K562 (cell line): ENCODE results near the gene C2CD4D. TPM values are rescaled to one million over a fixed set of nuclear protein-coding genes. Genes with fewer than 3 reads are reported as not detected.

Experiments
- ADNP ChIP-seq: fragments of 200-800 bp; sonication (Bioruptor generic); IDR thresholded peaks from 2 replicates; pipeline ENCODE4 v1.6.1; 2016; ENCODE audit warnings: missing genetic modification characterization, missing compliant biosample characterization
- ATF1 ChIP-seq, 2 experiments: fragments of 450-650 bp in 1 of 2; IDR thresholded peaks; 2 replicates each; pipeline ENCODE4 v1.6.1; 2016; ENCODE audit warnings: missing compliant biosample characterization in 1 of 2, missing genetic modification characterization in 1 of 2
- ELF1 ChIP-seq: fragments of 200-800 bp; sonication (Bioruptor generic); IDR thresholded peaks from 2 replicates; pipeline ENCODE4 v1.6.1; 2016; ENCODE audit warnings: missing genetic modification characterization, missing compliant biosample characterization
- KLF6 ChIP-seq: fragments of 250-450 bp; sonication (Bioruptor Pico); IDR thresholded peaks from 2 replicates; pipeline ENCODE4 v1.4.0; 2020; ENCODE audit warnings: mild to moderate bottlenecking, moderate library complexity, borderline replicate concordance
- MAFK ChIP-seq: IDR thresholded peaks from 2 replicates; pipeline ENCODE4 v1.6.1; 2011; ENCODE audit warnings: low read length, improper control_type of control experiment
- NFE2 ChIP-seq: IDR thresholded peaks from 2 replicates; pipeline ENCODE4 v1.6.1; 2014; ENCODE audit warnings: antibody characterized with exemption, low read depth
- OTX1 ChIP-seq: fragments of 450-650 bp; formaldehyde crosslinking; IDR thresholded peaks from 2 replicates; pipeline ENCODE4 v1.4.0; 2022; ENCODE audit warnings: mild to moderate bottlenecking
- PURB ChIP-seq: sonication (generic); formaldehyde crosslinking; IDR thresholded peaks from 2 replicates; pipeline ENCODE4 v1.9.0; 2021; ENCODE audit warnings: low read depth, mild to moderate bottlenecking, missing genetic modification reagents
- RFX1 ChIP-seq: fragments of 450-650 bp; IDR thresholded peaks from 2 replicates; pipeline ENCODE4 v1.6.1; 2016; ENCODE audit warnings: mild to moderate bottlenecking, moderate library complexity
- SMAD3 ChIP-seq: fragments of 450-650 bp; formaldehyde crosslinking; conservative IDR thresholded peaks from 2 replicates; pipeline ENCODE4 v1.4.0; 2020; ENCODE audit warnings: mild to moderate bottlenecking
- TAF15 ChIP-seq: fragments of 200-400 bp; formaldehyde crosslinking; IDR thresholded peaks from 2 replicates; pipeline ENCODE4 v1.6.1; 2017; ENCODE audit warnings: mild to moderate bottlenecking, low read depth, low read length, moderate library complexity
- ZEB2 ChIP-seq: fragments of 450-650 bp; IDR thresholded peaks from 2 replicates; pipeline ENCODE4 v1.6.1; 2016
- ZFP30 ChIP-seq: fragments of 250-450 bp; sonication (Bioruptor Pico); IDR thresholded peaks from 2 replicates; pipeline ENCODE4 v1.8.0; 2022; ENCODE audit warnings: moderate library complexity, mild to moderate bottlenecking, inconsistent platforms, borderline replicate concordance
- ZNF174 ChIP-seq: fragments of 250-450 bp; sonication (Bioruptor Pico); IDR thresholded peaks from 2 replicates; pipeline ENCODE4 v1.4.0; 2020; ENCODE audit warnings: mild to moderate bottlenecking
- ZNF232 ChIP-seq: sonication (generic); formaldehyde crosslinking; IDR thresholded peaks from 2 replicates; pipeline ENCODE4 v1.8.0; 2022; ENCODE audit warnings: mild to moderate bottlenecking, missing genetic modification reagents
- ZNF561 ChIP-seq: fragments of 450-650 bp; formaldehyde crosslinking; conservative IDR thresholded peaks from 2 replicates; pipeline ENCODE4 v1.4.0; 2020; ENCODE audit warnings: mild to moderate bottlenecking, moderate library complexity
- ZNF699 ChIP-seq: fragments of 250-450 bp; sonication (Bioruptor Pico); IDR thresholded peaks from 2 replicates; pipeline ENCODE4 v1.8.0; 2021; ENCODE audit warnings: mild to moderate bottlenecking, moderate library complexity; ENCODE audit not compliant: insufficient replicate concordance
- polyA plus RNA-seq, 8 experiments: library from polyadenylated mRNA; depleted of rRNA in 4 of 8; stranded (reverse) in 5 of 8; unstranded in 3 of 8; fragments of >200 nt; fragmentation: Nextera tagmentation in 2 of 8; fragmentation: Illumina TruSeq in 1 of 8; extraction: Ambion mirVana in 2 of 8; extraction: Trizol in 1 of 8; gene quantifications; 2 replicates each; pipeline versions ENCODE4 v1.2.1 to v1.2.3, GENCODE V29; 2011 to 2014; ENCODE audit warnings: inconsistent platforms in 1 of 8, missing spikeins in 1 of 8
- total RNA-seq, 7 experiments: library from RNA; depleted of rRNA in 6 of 7; stranded (reverse); fragments of >200 nt in 6 of 7; fragmentation: Illumina TruSeq in 2 of 7; extraction: Trizol in 2 of 7; gene quantifications; 2 replicates each; pipeline versions ENCODE4 v1.2.1 to v1.2.3, GENCODE V29; 2011 to 2021; ENCODE audit warnings: low replicate concordance in 1 of 7
- TF ChIP-seq, protein P1 (sequence below): fragments of 250-450 bp; sonication (Bioruptor Pico); IDR thresholded peaks from 2 replicates; pipeline ENCODE4 v1.8.0; 2021; ENCODE audit warnings: moderate library complexity, mild to moderate bottlenecking, inconsistent platforms
- TF ChIP-seq, protein P2 (sequence below): fragments of 450-650 bp; IDR thresholded peaks from 2 replicates; pipeline ENCODE4 v1.6.1; 2017; ENCODE audit warnings: mild to moderate bottlenecking, moderate library complexity
- TF ChIP-seq, protein P3 (sequence below): sonication (generic); formaldehyde crosslinking; IDR thresholded peaks from 2 replicates; pipeline ENCODE4 v1.8.0; 2022; ENCODE audit warnings: mild to moderate bottlenecking, missing genetic modification reagents
- TF ChIP-seq, protein P4 (sequence below): fragments of 250-450 bp; sonication (Bioruptor Pico); IDR thresholded peaks from 2 replicates; pipeline ENCODE4 v1.9.0; 2021; ENCODE audit warnings: mild to moderate bottlenecking, inconsistent platforms

Gene C2CD4D
- total and polyA plus RNA-seq, 9 of the 15 experiments (the other 6 are each of a cell fraction or from before 2014, with no cell fraction given), result not detected

GRCh38 chr1:151790071-151790939 lies 49.3 kb downstream of the C2CD4D start, which contains the start of gene TDRKH (continued):
- TF ChIP-seq, protein P1, sequence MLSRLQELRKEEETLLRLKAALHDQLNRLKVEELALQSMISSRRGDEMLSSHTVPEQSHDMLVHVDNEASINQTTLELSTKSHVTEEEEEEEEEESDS (CRISPR knock-in tag), result no peak
- TF ChIP-seq ZNF561 (CRISPR knock-in tag), result no peak
- no peak for TF ChIP-seq ZFP30 (CRISPR knock-in tag)
- no peak for TF ChIP-seq MAFK
- TF ChIP-seq, protein P2, sequence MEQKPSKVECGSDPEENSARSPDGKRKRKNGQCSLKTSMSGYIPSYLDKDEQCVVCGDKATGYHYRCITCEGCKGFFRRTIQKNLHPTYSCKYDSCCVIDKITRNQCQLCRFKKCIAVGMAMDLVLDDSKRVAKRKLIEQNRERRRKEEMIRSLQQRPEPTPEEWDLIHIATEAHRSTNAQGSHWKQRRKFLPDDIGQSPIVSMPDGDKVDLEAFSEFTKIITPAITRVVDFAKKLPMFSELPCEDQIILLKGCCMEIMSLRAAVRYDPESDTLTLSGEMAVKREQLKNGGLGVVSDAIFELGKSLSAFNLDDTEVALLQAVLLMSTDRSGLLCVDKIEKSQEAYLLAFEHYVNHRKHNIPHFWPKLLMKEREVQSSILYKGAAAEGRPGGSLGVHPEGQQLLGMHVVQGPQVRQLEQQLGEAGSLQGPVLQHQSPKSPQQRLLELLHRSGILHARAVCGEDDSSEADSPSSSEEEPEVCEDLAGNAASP, result no peak
- no peak for TF ChIP-seq PURB (CRISPR knock-in tag)
- peak; percentile 26; the same call in 1 of the 2 replicates for TF ChIP-seq ZEB2
- TF ChIP-seq, protein P3, sequence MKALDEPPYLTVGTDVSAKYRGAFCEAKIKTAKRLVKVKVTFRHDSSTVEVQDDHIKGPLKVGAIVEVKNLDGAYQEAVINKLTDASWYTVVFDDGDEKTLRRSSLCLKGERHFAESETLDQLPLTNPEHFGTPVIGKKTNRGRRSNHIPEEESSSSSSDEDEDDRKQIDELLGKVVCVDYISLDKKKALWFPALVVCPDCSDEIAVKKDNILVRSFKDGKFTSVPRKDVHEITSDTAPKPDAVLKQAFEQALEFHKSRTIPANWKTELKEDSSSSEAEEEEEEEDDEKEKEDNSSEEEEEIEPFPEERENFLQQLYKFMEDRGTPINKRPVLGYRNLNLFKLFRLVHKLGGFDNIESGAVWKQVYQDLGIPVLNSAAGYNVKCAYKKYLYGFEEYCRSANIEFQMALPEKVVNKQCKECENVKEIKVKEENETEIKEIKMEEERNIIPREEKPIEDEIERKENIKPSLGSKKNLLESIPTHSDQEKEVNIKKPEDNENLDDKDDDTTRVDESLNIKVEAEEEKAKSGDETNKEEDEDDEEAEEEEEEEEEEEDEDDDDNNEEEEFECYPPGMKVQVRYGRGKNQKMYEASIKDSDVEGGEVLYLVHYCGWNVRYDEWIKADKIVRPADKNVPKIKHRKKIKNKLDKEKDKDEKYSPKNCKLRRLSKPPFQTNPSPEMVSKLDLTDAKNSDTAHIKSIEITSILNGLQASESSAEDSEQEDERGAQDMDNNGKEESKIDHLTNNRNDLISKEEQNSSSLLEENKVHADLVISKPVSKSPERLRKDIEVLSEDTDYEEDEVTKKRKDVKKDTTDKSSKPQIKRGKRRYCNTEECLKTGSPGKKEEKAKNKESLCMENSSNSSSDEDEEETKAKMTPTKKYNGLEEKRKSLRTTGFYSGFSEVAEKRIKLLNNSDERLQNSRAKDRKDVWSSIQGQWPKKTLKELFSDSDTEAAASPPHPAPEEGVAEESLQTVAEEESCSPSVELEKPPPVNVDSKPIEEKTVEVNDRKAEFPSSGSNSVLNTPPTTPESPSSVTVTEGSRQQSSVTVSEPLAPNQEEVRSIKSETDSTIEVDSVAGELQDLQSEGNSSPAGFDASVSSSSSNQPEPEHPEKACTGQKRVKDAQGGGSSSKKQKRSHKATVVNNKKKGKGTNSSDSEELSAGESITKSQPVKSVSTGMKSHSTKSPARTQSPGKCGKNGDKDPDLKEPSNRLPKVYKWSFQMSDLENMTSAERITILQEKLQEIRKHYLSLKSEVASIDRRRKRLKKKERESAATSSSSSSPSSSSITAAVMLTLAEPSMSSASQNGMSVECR (CRISPR knock-in tag), result peak; percentile 60; the same call in 1 of the 2 replicates
- TF ChIP-seq ZNF699 (CRISPR knock-in tag), result no peak
- no peak for TF ChIP-seq KLF6
- TF ChIP-seq RFX1, result no peak
- no peak for TF ChIP-seq ATF1 (CRISPR knock-in tag; IDR thresholded peaks at IDR 0.05)
- TF ChIP-seq ATF1 (tag; IDR thresholded peaks at IDR 0.05), result peak; percentile 90
- TF ChIP-seq ZNF174 (CRISPR knock-in tag), result no peak
- no peak for TF ChIP-seq TAF15
- TF ChIP-seq SMAD3, result no peak
- peak; percentile 37; the same call in 1 of the 2 replicates for TF ChIP-seq OTX1 (CRISPR knock-in tag)
- no peak for TF ChIP-seq ADNP (tag)
- no peak for TF ChIP-seq ELF1 (tag)
- TF ChIP-seq ZNF232 (CRISPR knock-in tag), result no peak
- no peak for TF ChIP-seq NFE2
- TF ChIP-seq, protein P4, sequence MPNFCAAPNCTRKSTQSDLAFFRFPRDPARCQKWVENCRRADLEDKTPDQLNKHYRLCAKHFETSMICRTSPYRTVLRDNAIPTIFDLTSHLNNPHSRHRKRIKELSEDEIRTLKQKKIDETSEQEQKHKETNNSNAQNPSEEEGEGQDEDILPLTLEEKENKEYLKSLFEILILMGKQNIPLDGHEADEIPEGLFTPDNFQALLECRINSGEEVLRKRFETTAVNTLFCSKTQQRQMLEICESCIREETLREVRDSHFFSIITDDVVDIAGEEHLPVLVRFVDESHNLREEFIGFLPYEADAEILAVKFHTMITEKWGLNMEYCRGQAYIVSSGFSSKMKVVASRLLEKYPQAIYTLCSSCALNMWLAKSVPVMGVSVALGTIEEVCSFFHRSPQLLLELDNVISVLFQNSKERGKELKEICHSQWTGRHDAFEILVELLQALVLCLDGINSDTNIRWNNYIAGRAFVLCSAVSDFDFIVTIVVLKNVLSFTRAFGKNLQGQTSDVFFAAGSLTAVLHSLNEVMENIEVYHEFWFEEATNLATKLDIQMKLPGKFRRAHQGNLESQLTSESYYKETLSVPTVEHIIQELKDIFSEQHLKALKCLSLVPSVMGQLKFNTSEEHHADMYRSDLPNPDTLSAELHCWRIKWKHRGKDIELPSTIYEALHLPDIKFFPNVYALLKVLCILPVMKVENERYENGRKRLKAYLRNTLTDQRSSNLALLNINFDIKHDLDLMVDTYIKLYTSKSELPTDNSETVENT, result 0 out of 2 replicates have a peak, but pooled peaks have one; percentile 26
